Tibial nerve (tissue), 3 donors: ENCODE data around the gene CNPY1.

Experiments
- POLR2A ChIP-seq, 2 donors: fragments of 450-650 bp; IDR thresholded peaks; one replicate each; pipeline ENCODE4 v1.6.1; 2017; ENCODE audit warnings: antibody characterized with exemption in 2 of 2, mild to moderate bottlenecking in 2 of 2, moderate library complexity in 2 of 2
- TF ChIP-seq, protein P1 (sequence below), 5 experiments: fragments of 200-600 bp in 3 of 5; fragments of 450-650 bp in 2 of 5; sonication (generic) in 3 of 5; IDR thresholded peaks; one replicate each; pipeline ENCODE4 v1.5.1; 2016 to 2019; ENCODE audit warnings: antibody characterized with exemption in 5 of 5, mild to moderate bottlenecking in 3 of 5, moderate library complexity in 2 of 5

- TF ChIP-seq, protein P1, sequence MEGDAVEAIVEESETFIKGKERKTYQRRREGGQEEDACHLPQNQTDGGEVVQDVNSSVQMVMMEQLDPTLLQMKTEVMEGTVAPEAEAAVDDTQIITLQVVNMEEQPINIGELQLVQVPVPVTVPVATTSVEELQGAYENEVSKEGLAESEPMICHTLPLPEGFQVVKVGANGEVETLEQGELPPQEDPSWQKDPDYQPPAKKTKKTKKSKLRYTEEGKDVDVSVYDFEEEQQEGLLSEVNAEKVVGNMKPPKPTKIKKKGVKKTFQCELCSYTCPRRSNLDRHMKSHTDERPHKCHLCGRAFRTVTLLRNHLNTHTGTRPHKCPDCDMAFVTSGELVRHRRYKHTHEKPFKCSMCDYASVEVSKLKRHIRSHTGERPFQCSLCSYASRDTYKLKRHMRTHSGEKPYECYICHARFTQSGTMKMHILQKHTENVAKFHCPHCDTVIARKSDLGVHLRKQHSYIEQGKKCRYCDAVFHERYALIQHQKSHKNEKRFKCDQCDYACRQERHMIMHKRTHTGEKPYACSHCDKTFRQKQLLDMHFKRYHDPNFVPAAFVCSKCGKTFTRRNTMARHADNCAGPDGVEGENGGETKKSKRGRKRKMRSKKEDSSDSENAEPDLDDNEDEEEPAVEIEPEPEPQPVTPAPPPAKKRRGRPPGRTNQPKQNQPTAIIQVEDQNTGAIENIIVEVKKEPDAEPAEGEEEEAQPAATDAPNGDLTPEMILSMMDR (IDR thresholded peaks at IDR 0.05): no peak
- no peak for TF ChIP-seq POLR2A (IDR thresholded peaks at IDR 0.05)
Observed at GRCh38 chr7:155580367-155580766, 34.0 kb upstream of the CNPY1 start.
